HepG2 (cell line): ENCODE data around the gene PIM1. TPM values are rescaled to one million over a fixed set of nuclear protein-coding genes. Genes with fewer than 3 reads are reported as not detected.

ENCODE experiments used
- ARID2 ChIP-seq: sonication (generic); formaldehyde crosslinking; IDR thresholded peaks from 2 replicates; pipeline ENCODE4 v1.8.1; 2022; ENCODE audit warnings: mild to moderate bottlenecking, missing genetic modification reagents, borderline replicate concordance
- BRD4 ChIP-seq: sonication (generic); formaldehyde crosslinking; IDR thresholded peaks from 2 replicates; pipeline ENCODE4 v1.4.0; 2020; ENCODE audit warnings: missing genetic modification reagents
- DBP ChIP-seq: sonication (generic); formaldehyde crosslinking; IDR thresholded peaks from 2 replicates; pipeline ENCODE4 v1.4.0; 2020; ENCODE audit warnings: missing genetic modification reagents; ENCODE audit errors: not compliant biosample characterization
- GRHL1 ChIP-seq: sonication (generic); formaldehyde crosslinking; conservative IDR thresholded peaks from 2 replicates; pipeline ENCODE4 v1.8.0; 2022; ENCODE audit warnings: missing genetic modification reagents
- HCFC1 ChIP-seq: fragments of 150-350 bp; IDR thresholded peaks from 2 replicates; pipeline ENCODE4 v1.6.1; 2014; ENCODE audit warnings: low read depth, low read length
- HNF4A ChIP-seq: sonication (generic); formaldehyde crosslinking; IDR thresholded peaks from 2 replicates; pipeline ENCODE4 v1.4.0; 2020; ENCODE audit warnings: missing genetic modification reagents
- HOXA5 ChIP-seq: sonication (generic); formaldehyde crosslinking; IDR thresholded peaks from 2 replicates; pipeline ENCODE4 v1.4.0; 2020; ENCODE audit warnings: missing genetic modification reagents
- IRX3 ChIP-seq: sonication (generic); formaldehyde crosslinking; IDR thresholded peaks from 2 replicates; pipeline ENCODE4 v1.8.1; 2023; ENCODE audit warnings: mild to moderate bottlenecking, low read depth, missing genetic modification reagents, borderline replicate concordance
- KLF9 ChIP-seq: IDR thresholded peaks from 2 replicates; pipeline ENCODE4 v1.6.1; 2016; ENCODE audit warnings: low read depth
- MXD3 ChIP-seq: IDR thresholded peaks from 2 replicates; pipeline ENCODE4 v1.6.1; 2016; ENCODE audit warnings: mild to moderate bottlenecking, missing biosample characterization, missing genetic modification reagents
- NFIB ChIP-seq: sonication (generic); formaldehyde crosslinking; IDR thresholded peaks from 2 replicates; pipeline ENCODE4 v1.9.0; 2021; ENCODE audit warnings: missing genetic modification reagents, mild to moderate bottlenecking, borderline replicate concordance
- RORA ChIP-seq: sonication (generic); formaldehyde crosslinking; IDR thresholded peaks from 2 replicates; pipeline ENCODE4 v1.5.0; 2020; ENCODE audit warnings: mild to moderate bottlenecking, missing genetic modification reagents, moderate library complexity
- SNAPC4 ChIP-seq: sonication (generic); formaldehyde crosslinking; IDR thresholded peaks from 2 replicates; pipeline ENCODE4 v1.4.0; 2020; ENCODE audit warnings: mild to moderate bottlenecking, missing genetic modification reagents
- TIGD3 ChIP-seq: sonication (generic); formaldehyde crosslinking; IDR thresholded peaks from 2 replicates; pipeline ENCODE4 v1.5.1; 2020; ENCODE audit warnings: mild to moderate bottlenecking, missing genetic modification reagents, borderline replicate concordance
- ZEB1 ChIP-seq: IDR thresholded peaks from 2 replicates; pipeline ENCODE4 v1.6.1; 2012; ENCODE audit warnings: mild to moderate bottlenecking, low read depth, inconsistent platforms; ENCODE audit not compliant: insufficient replicate concordance
- ZNF496 ChIP-seq: sonication (generic); formaldehyde crosslinking; IDR thresholded peaks from 2 replicates; pipeline ENCODE4 v1.8.1; 2023; ENCODE audit warnings: mild to moderate bottlenecking, moderate library complexity, missing genetic modification reagents; ENCODE audit not compliant: insufficient replicate concordance
- ZNF512 ChIP-seq: sonication (generic); formaldehyde crosslinking; IDR thresholded peaks from 2 replicates; pipeline ENCODE4 v1.4.0; 2020; ENCODE audit warnings: mild to moderate bottlenecking, missing genetic modification reagents
- ZNF550 ChIP-seq: sonication (generic); formaldehyde crosslinking; IDR thresholded peaks from 2 replicates; pipeline ENCODE4 v1.4.0; 2020; ENCODE audit warnings: mild to moderate bottlenecking, missing genetic modification reagents, borderline replicate concordance
- polyA plus RNA-seq, 8 experiments: library from polyadenylated mRNA; depleted of rRNA in 3 of 8; stranded (reverse) in 7 of 8; unstranded in 1 of 8; fragments of >200 nt; fragmentation: Illumina TruSeq in 4 of 8; extraction: Trizol in 4 of 8; gene quantifications; 2 replicates each; pipeline versions ENCODE4 v1.2.1 to v1.2.3, GENCODE V29; 2011 to 2016; ENCODE audit warnings: low read depth in 4 of 8, missing spikeins in 1 of 8, mixed read lengths in 1 of 8; ENCODE audit not compliant: insufficient read depth in 1 of 8
- total RNA-seq, 5 experiments: library from RNA; depleted of rRNA; stranded (reverse); fragments of >200 nt; fragmentation: Illumina TruSeq; extraction: Trizol; gene quantifications; 2 replicates each; pipeline ENCODE4 v1.2.3, GENCODE V29; 2016; ENCODE audit warnings: low read depth in 1 of 5

The PIM1 gene
- total and polyA plus RNA-seq, 2 of the 13 experiments (the other 11 are each of a cell fraction or from before 2014, with no cell fraction given) = 29.4 to 117 TPM

- TF ChIP-seq ZNF512 (CRISPR knock-in tag) (no peak), RORA (CRISPR knock-in tag) (no peak), ZEB1 (no peak), HNF4A (CRISPR knock-in tag) (no peak), MXD3 (no peak), HCFC1 (no peak), TIGD3 (CRISPR knock-in tag) (no peak), KLF9 (CRISPR knock-in tag) (no peak), DBP (CRISPR knock-in tag) (no peak), ZNF496 (CRISPR knock-in tag) (no peak), SNAPC4 (no peak), HOXA5 (CRISPR knock-in tag) (no peak), BRD4 (no peak), IRX3 (no peak), ARID2 (CRISPR knock-in tag) (no peak), NFIB (CRISPR knock-in tag) (no peak), GRHL1 (CRISPR knock-in tag) (no peak), ZNF550 (no peak)
These were observed 3.0 kb downstream of the PIM1 start (continued) for GRCh38 chr6:37172912-37173492.
